ENCODE results near the gene GNAS-AS1.

GNAS-AS1 gene

GRCh38 chr20:58898629-58899408 is 48.1 kb upstream of the GNAS-AS1 start:
- Histone ChIP-seq H3K27ac (replicated peaks) (no peak overlapping the region), H3K27me3 (ENCODE audit: insufficient read depth, poor library complexity, severe bottlenecking) (no peaks in the 10 kb centered on the region), H3K4me3 (replicated peaks; ENCODE audit: insufficient read depth, low read length) (no peak overlapping the region)
- TF ChIP-seq CTCF (IDR thresholded peaks at IDR 0.05; ENCODE audit: insufficient read depth, low read length) = no peak
- TF ChIP-seq SPI1 (IDR thresholded peaks at IDR 0.05; ENCODE audit: borderline replicate concordance, low read depth) = no peak
- no peak for TF ChIP-seq POLR2AphosphoS5 (IDR thresholded peaks at IDR 0.05; ENCODE audit: low read depth)
- TF ChIP-seq GABPA (IDR thresholded peaks at IDR 0.05; ENCODE audit: low read depth) = no peak
- TF ChIP-seq REST (IDR thresholded peaks at IDR 0.05; ENCODE audit: insufficient replicate concordance, low read depth) = no peak
- no peak for DNase-seq (ENCODE audit: low read depth in 1 of 2, low spot score in 1 of 2)

GRCh38 chr20:58897488-58897887 is 46.8 kb upstream of the GNAS-AS1 start:
- TF ChIP-seq POLR2AphosphoS5 (IDR thresholded peaks at IDR 0.05; ENCODE audit: low read depth) (no peak), GABPA (IDR thresholded peaks at IDR 0.05; ENCODE audit: low read depth) (no peak), REST (IDR thresholded peaks at IDR 0.05; ENCODE audit: insufficient replicate concordance, low read depth) (no peak), SPI1 (IDR thresholded peaks at IDR 0.05; ENCODE audit: borderline replicate concordance, low read depth) (no peak), CTCF (IDR thresholded peaks at IDR 0.05; ENCODE audit: insufficient read depth, low read length) (no peak)
- Histone ChIP-seq H3K27me3 (ENCODE audit: insufficient read depth, poor library complexity, severe bottlenecking) (no peaks in the 10 kb centered on the region), H3K27ac (replicated peaks) (no peak overlapping the region), H3K4me3 (replicated peaks; ENCODE audit: insufficient read depth, low read length) (no peak overlapping the region)
- DNase-seq (ENCODE audit: low read depth in 1 of 2, low spot score in 1 of 2) = no peak

- Histone ChIP-seq H3K27me3 (ENCODE audit: insufficient read depth, poor library complexity, severe bottlenecking) (no peaks in the 10 kb centered on the region), H3K27ac (replicated peaks) (no peak overlapping the region), H3K4me3 (replicated peaks; ENCODE audit: insufficient read depth, low read length) (no peak overlapping the region)
- no peak for TF ChIP-seq SPI1 (IDR thresholded peaks at IDR 0.05; ENCODE audit: borderline replicate concordance, low read depth)
- TF ChIP-seq GABPA (IDR thresholded peaks at IDR 0.05; ENCODE audit: low read depth) = no peak
- no peak for TF ChIP-seq CTCF (IDR thresholded peaks at IDR 0.05; ENCODE audit: insufficient read depth, low read length)
- no peak for TF ChIP-seq POLR2AphosphoS5 (IDR thresholded peaks at IDR 0.05; ENCODE audit: low read depth)
- TF ChIP-seq REST (IDR thresholded peaks at IDR 0.05; ENCODE audit: insufficient replicate concordance, low read depth) = no peak
- no peak for DNase-seq (ENCODE audit: low read depth in 1 of 2, low spot score in 1 of 2)
These were observed 46.1 kb upstream of the GNAS-AS1 start for GRCh38 chr20:58896820-58897219.
